MM.1S (cell line): ENCODE measurements around the gene GPR176.

ENCODE experiments used
- CTCF ChIP-seq: fragments of 300-600 bp; sonication (generic); IDR thresholded peaks from 2 replicates; pipeline ENCODE4 v1.5.1; 2016; ENCODE audit warnings: antibody characterized with exemption, low read length, mixed read lengths
- EZH2 ChIP-seq: fragments of 300-600 bp; sonication (generic); optimal IDR thresholded peaks from 2 replicates; pipeline ENCODE3; 2017; ENCODE audit warnings: low read depth, mild to moderate bottlenecking, antibody characterized with exemption, low read length, mixed read lengths
- EZH2phosphoT487 ChIP-seq: fragments of 300-600 bp; sonication (generic); IDR thresholded peaks from 2 replicates; pipeline ENCODE4 v1.6.1; 2018; ENCODE audit warnings: antibody characterized with exemption, low read length

- TF ChIP-seq CTCF, result no peak
- no peak for TF ChIP-seq EZH2phosphoT487
- no peak for TF ChIP-seq EZH2
Measured at GRCh38 chr15:39774688-39775267, 145.3 kb downstream of the GPR176 start.
